GM12878 (cell line): Measurements from ENCODE around the gene CDH4. TPM values are rescaled to one million over a fixed set of nuclear protein-coding genes. Genes with fewer than 3 reads are reported as not detected.

Source experiments
- ATAC-seq: fragments of 200-7000 bp; cut with Tn5 transposase; 3 replicates; pipeline ENCODE4 v1.9.1; 2020; ENCODE audit warnings: mild to moderate bottlenecking, moderate library complexity
- BruUV-seq: library from RNA; stranded (reverse); fragments of 400-500 nt; replicated peaks from 2 replicates; lab custom pipeline; 2021; lab: Mats Ljungman, UMichigan
- CTCF ChIA-PET: fragments of 300-600 bp; sonication (Branson Sonifier 250); formaldehyde crosslinking; extraction: SDS; loops from one replicate; lab custom pipeline; 2021; ENCODE audit warnings: inconsistent platforms; lab: Yijun Ruan, JAX
- POLR2A ChIA-PET: fragments of 350-600 bp; formaldehyde crosslinking; extraction: SDS; loops from one replicate; lab custom pipeline; 2021; ENCODE audit warnings: inconsistent platforms; lab: Charles Lee
- RAD21 ChIA-PET: fragments of 300-600 bp; sonication (Branson Sonifier 250); formaldehyde crosslinking; loops from one replicate; lab custom pipeline; 2023; ENCODE audit warnings: antibody characterized with exemption; ENCODE audit not compliant: unreplicated experiment; lab: Charles Lee
- SMC1A ChIA-PET: fragments of 300-600 bp; sonication (Branson Sonifier 250); formaldehyde crosslinking; loops from one replicate; lab custom pipeline; 2023; ENCODE audit not compliant: unreplicated experiment, uncharacterized antibody; lab: Charles Lee
- DNase-seq: peaks from one replicate; pipeline ENCODE4 v3.0.0-alpha.2; 2011; ENCODE audit warnings: low read depth, low spot score
- FAIRE-seq: peaks from 3 replicates; lab custom pipeline; 2011; peaks lifted over from hg19 to GRCh38; lab: Jason Lieb, UNC
- H2AFZ ChIP-seq: 2 replicates; pipeline ENCODE4 v1.6.0; 2011; ENCODE audit warnings: low read depth, low read length, control low read depth; ENCODE audit not compliant: control insufficient read depth
- H3K27ac ChIP-seq: 2 replicates; pipeline ENCODE4 v1.5.1; 2011; ENCODE audit warnings: control low read depth; ENCODE audit not compliant: control insufficient read depth, insufficient read depth
- H3K27me3 ChIP-seq, 2 experiments: replicated peaks in 1 of 2; 2 replicates each; pipeline versions ENCODE4 v1.6.0 to v1.6.1; 2011; ENCODE audit warnings: low read length in 1 of 2; ENCODE audit not compliant: control insufficient read depth in 2 of 2, insufficient read depth in 2 of 2
- H3K36me3 ChIP-seq, 2 experiments: 2 replicates each; pipeline ENCODE4 v1.5.1; 2011; ENCODE audit warnings: low read length in 1 of 2; ENCODE audit not compliant: control insufficient read depth in 2 of 2, insufficient read depth in 2 of 2
- H3K4me1 ChIP-seq: 2 replicates; pipeline ENCODE4 v1.6.1; 2011; ENCODE audit warnings: mild to moderate bottlenecking, low read length, moderate library complexity, mixed read lengths; ENCODE audit not compliant: control insufficient read depth, insufficient read depth
- H3K4me2 ChIP-seq: 2 replicates; pipeline ENCODE4 v1.6.0; 2011; ENCODE audit warnings: control low read depth; ENCODE audit not compliant: control insufficient read depth, insufficient read depth
- H3K4me3 ChIP-seq: fragments of 200-600 bp; sonication (generic); 2 replicates; pipeline ENCODE4 v1.5.1; 2016
- H3K79me2 ChIP-seq: 2 replicates; pipeline ENCODE4 v1.6.0; 2011; ENCODE audit warnings: low read length; ENCODE audit not compliant: control insufficient read depth, insufficient read depth
- H3K9ac ChIP-seq: 2 replicates; pipeline ENCODE4 v1.8.0; 2011; ENCODE audit warnings: low read length, control low read depth, mixed read lengths; ENCODE audit not compliant: control insufficient read depth, insufficient read depth
- H3K9me3 ChIP-seq: replicated peaks from 3 replicates; pipeline ENCODE4 v1.5.1; 2011; ENCODE audit warnings: mild to moderate bottlenecking, low read length; ENCODE audit not compliant: control insufficient read depth, insufficient read depth
- H4K20me1 ChIP-seq: 2 replicates; pipeline ENCODE4 v1.6.0; 2011; ENCODE audit not compliant: control insufficient read depth, insufficient read depth
- ATF7 ChIP-seq: fragments of 450-650 bp; IDR thresholded peaks from 2 replicates; pipeline ENCODE4 v1.6.1; 2016; ENCODE audit warnings: low read depth, mild to moderate bottlenecking
- CEBPB ChIP-seq, 2 experiments: fragments of 150-350 bp in 1 of 2; IDR thresholded peaks; 2 replicates each; pipeline ENCODE4 v1.6.1; 2012 to 2014; ENCODE audit warnings: low read depth in 2 of 2, low read length in 2 of 2, borderline replicate concordance in 1 of 2, inconsistent platforms in 1 of 2
- GATAD2B ChIP-seq: fragments of 450-650 bp; conservative IDR thresholded peaks from 2 replicates; pipeline ENCODE4 v1.6.1; 2017; ENCODE audit warnings: low read depth, mild to moderate bottlenecking, moderate library complexity
- IRF4 ChIP-seq: IDR thresholded peaks from 2 replicates; pipeline ENCODE4 v1.6.1; 2011; ENCODE audit warnings: low read depth, low read length
- JUNB ChIP-seq: IDR thresholded peaks from 2 replicates; pipeline ENCODE4 v1.6.1; 2016; ENCODE audit warnings: antibody characterized with exemption, mild to moderate bottlenecking
- NR2C1 ChIP-seq: fragments of 450-650 bp; IDR thresholded peaks from 2 replicates; pipeline ENCODE4 v1.6.1; 2017; ENCODE audit warnings: antibody characterized with exemption, mild to moderate bottlenecking, moderate library complexity
- POU2F2 ChIP-seq: IDR thresholded peaks from 3 replicates; pipeline ENCODE4 v1.6.1; 2011; ENCODE audit warnings: low read depth, mild to moderate bottlenecking, low read length, borderline replicate concordance
- SIN3A ChIP-seq: IDR thresholded peaks from 2 replicates; pipeline ENCODE4 v1.6.1; 2012; ENCODE audit warnings: low read depth, low read length, improper control_type of control experiment
- TCF7 ChIP-seq: IDR thresholded peaks from 2 replicates; pipeline ENCODE4 v1.6.1; 2014; ENCODE audit warnings: antibody characterized with exemption, borderline replicate concordance
- WGBS: methylation state at CpG from one replicate; pipeline ENCODE4 v1.1.6; 2016; ENCODE audit warnings: low lambda C conversion rate; ENCODE audit not compliant: insufficient replicate concordance, insufficient coverage; ENCODE audit errors: missing lambda C conversion rate; 5-methylcytosine and 5-hydroxymethylcytosine counted together
- in situ Hi-C: fragments of 300-500 bp; cut with MboI; formaldehyde crosslinking; loops from 9 replicates; pipeline ENCODE4 v1.14.3; 2018; ENCODE audit warnings: mixed read lengths
- intact Hi-C: fragments of 100-400 bp; cut with micrococcal nuclease; formaldehyde crosslinking; loops from one replicate; pipeline ENCODE4 v1.14.2; 2022; ENCODE audit not compliant: unreplicated experiment
- polyA plus RNA-seq, 11 experiments: library from polyadenylated mRNA; depleted of rRNA in 4 of 11; unstranded in 6 of 11; stranded (reverse) in 5 of 11; fragments of >200 nt; fragmentation: Nextera tagmentation in 4 of 11; fragmentation: Illumina TruSeq in 1 of 11; extraction: Ambion mirVana in 4 of 11; extraction: Trizol in 1 of 11; gene quantifications; 1 replicate in 1 of 11; 2 replicates in 10 of 11; pipeline versions ENCODE4 v1.2.1 to v1.2.3, GENCODE V29; 2011 to 2016; ENCODE audit warnings: inconsistent platforms in 2 of 11, missing spikeins in 2 of 11, low read depth in 1 of 11
- total RNA-seq, 4 experiments: library from RNA; depleted of rRNA in 3 of 4; stranded (reverse); fragments of >200 nt in 3 of 4; fragmentation: Illumina TruSeq in 1 of 4; extraction: Trizol in 1 of 4; gene quantifications; 2 replicates each; pipeline versions ENCODE4 v1.2.1 to v1.2.3, GENCODE V29; 2013 to 2021
- TF ChIP-seq, protein P1 (sequence below): IDR thresholded peaks from 2 replicates; pipeline ENCODE4 v1.6.1; 2011; ENCODE audit warnings: mild to moderate bottlenecking, low read depth, low read length, moderate library complexity; ENCODE audit not compliant: insufficient replicate concordance
- TF ChIP-seq, protein P2 (sequence below): fragments of 150-350 bp; IDR thresholded peaks from 2 replicates; pipeline ENCODE4 v1.6.1; 2016; ENCODE audit warnings: low read depth, low read length
- TF ChIP-seq, protein P3 (sequence below): fragments of 450-650 bp; IDR thresholded peaks from 2 replicates; pipeline ENCODE4 v1.6.1; 2017; ENCODE audit warnings: borderline replicate concordance

The CDH4 gene
- total and polyA plus RNA-seq, 10 of the 15 experiments (the other 5 are each of a cell fraction or from before 2014, with no cell fraction given) = not detected

- TF ChIP-seq, protein P1, sequence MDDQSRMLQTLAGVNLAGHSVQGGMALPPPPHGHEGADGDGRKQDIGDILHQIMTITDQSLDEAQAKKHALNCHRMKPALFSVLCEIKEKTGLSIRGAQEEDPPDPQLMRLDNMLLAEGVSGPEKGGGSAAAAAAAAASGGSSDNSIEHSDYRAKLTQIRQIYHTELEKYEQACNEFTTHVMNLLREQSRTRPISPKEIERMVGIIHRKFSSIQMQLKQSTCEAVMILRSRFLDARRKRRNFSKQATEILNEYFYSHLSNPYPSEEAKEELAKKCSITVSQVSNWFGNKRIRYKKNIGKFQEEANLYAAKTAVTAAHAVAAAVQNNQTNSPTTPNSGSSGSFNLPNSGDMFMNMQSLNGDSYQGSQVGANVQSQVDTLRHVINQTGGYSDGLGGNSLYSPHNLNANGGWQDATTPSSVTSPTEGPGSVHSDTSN = no peak
- no peak for TF ChIP-seq JUNB
- TF ChIP-seq, all 136 proteins: peak for 0
Observed at GRCh38 chr20:61668065-61668650, 416.1 kb downstream of the CDH4 start (continued).

DNA sequence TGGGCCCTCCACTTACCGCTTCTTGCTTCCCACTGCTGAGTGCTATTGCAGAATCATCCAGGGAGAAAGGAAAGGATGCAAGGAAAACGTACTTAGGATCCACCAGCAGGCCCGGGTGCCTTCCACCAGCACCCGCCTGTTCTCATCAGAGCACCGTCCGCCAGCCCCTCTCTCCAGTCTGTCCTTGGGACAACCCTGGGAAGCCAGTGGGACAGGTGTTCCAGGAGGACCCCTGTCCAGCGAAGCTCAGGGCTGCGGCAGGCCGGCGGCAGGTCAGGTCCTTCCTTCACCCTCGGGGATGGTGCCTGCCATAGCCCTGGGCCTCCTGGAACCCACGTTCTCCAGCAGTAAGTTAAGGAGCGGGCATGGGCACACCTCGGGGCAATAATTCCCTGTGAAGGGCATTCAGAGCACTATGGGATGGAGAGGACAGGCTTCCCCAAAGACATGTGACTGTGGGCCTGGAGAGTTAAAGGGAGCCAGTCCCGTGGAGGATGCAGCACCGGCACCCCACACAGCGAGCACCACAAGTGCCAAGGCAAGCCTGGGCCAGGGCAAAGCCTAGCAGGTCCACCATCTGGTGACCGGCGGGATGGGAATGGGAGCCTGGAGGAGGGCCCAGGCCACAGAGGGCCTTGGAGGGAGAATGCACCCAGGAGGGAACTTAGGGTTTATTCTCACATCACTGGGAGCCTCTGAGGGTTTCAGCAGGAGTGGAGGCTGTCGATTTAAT is 416.9 kb downstream of the CDH4 start:
- WGBS = 35% methylated on average over 20 of the region's 20 CpGs
- CTCF ChIA-PET = no interaction called here
- Histone ChIP-seq H3K27ac (no peak overlapping the region), H3K4me2 (no peak overlapping the region), H4K20me1 (no peaks in the 10 kb centered on the region), H3K9ac (no peak overlapping the region), H3K27me3 (no peaks in the 10 kb centered on the region), H3K4me3 (no peak overlapping the region), H3K79me2 (no peaks in the 10 kb centered on the region), H3K9me3 (no peaks in the 10 kb centered on the region), H3K36me3 (no peaks in the 10 kb centered on the region), H3K4me1 (no peaks in the 10 kb centered on the region), H2AFZ (no peak overlapping the region)
- RAD21 ChIA-PET = no interaction called here
- POLR2A ChIA-PET = interaction anchor here (0.6 kb wide), 1 partner anchor 299 kb away, joined by 3 read pairs; no protein-coding TSS in a partner anchor
- SMC1A ChIA-PET = no interaction called here
- TF ChIP-seq, protein P2, sequence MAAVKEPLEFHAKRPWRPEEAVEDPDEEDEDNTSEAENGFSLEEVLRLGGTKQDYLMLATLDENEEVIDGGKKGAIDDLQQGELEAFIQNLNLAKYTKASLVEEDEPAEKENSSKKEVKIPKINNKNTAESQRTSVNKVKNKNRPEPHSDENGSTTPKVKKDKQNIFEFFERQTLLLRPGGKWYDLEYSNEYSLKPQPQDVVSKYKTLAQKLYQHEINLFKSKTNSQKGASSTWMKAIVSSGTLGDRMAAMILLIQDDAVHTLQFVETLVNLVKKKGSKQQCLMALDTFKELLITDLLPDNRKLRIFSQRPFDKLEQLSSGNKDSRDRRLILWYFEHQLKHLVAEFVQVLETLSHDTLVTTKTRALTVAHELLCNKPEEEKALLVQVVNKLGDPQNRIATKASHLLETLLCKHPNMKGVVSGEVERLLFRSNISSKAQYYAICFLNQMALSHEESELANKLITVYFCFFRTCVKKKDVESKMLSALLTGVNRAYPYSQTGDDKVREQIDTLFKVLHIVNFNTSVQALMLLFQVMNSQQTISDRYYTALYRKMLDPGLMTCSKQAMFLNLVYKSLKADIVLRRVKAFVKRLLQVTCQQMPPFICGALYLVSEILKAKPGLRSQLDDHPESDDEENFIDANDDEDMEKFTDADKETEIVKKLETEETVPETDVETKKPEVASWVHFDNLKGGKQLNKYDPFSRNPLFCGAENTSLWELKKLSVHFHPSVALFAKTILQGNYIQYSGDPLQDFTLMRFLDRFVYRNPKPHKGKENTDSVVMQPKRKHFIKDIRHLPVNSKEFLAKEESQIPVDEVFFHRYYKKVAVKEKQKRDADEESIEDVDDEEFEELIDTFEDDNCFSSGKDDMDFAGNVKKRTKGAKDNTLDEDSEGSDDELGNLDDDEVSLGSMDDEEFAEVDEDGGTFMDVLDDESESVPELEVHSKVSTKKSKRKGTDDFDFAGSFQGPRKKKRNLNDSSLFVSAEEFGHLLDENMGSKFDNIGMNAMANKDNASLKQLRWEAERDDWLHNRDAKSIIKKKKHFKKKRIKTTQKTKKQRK = no peak
- TF ChIP-seq, protein P3, sequence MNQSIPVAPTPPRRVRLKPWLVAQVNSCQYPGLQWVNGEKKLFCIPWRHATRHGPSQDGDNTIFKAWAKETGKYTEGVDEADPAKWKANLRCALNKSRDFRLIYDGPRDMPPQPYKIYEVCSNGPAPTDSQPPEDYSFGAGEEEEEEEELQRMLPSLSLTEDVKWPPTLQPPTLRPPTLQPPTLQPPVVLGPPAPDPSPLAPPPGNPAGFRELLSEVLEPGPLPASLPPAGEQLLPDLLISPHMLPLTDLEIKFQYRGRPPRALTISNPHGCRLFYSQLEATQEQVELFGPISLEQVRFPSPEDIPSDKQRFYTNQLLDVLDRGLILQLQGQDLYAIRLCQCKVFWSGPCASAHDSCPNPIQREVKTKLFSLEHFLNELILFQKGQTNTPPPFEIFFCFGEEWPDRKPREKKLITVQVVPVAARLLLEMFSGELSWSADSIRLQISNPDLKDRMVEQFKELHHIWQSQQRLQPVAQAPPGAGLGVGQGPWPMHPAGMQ = no peak
- TF ChIP-seq POU2F2 (no peak), SIN3A (no peak), IRF4 (no peak), NR2C1 (no peak), ATF7 (no peak), GATAD2B (no peak), TCF7 (no peak), CEBPB (IDR thresholded peaks at IDR 0.05; ENCODE audit: borderline replicate concordance in 1 of 2, low read depth in 2 of 2, low read length in 2 of 2) (no peak)
- in situ Hi-C loops (no loop called here), intact Hi-C loops (no loop called here)
- ATAC-seq = no peak
- DNase-seq = no peak
- no TSS peak for BruUV-seq
- FAIRE-seq = no peak
